Spleen (tissue), 11 donors: ENCODE results near the gene HSFX3. TPM values are rescaled to one million over a fixed set of nuclear protein-coding genes. Genes with fewer than 3 reads are reported as not detected.
"Not testable (repeated sequence)": the region's sequence is repeated elsewhere in the genome, so short reads cannot be mapped to it uniquely, and the experiment has no call there.

Source experiments
- DNase-seq: peaks from one replicate; pipeline ENCODE4 v3.0.0-alpha.2; 2020
- H3K27ac ChIP-seq, 8 donors: fragments of 200-600 bp; sonication (generic) in 7 of 8; 1 replicate in 4 of 8; 2 replicates in 4 of 8; pipeline versions ENCODE4 v1.5.0 to v1.8.0; 2016 to 2021; ENCODE audit warnings: inconsistent platforms in 4 of 8, mild to moderate bottlenecking in 4 of 8, moderate library complexity in 1 of 8
- H3K27me3 ChIP-seq, 7 donors: fragments of 200-600 bp; sonication (generic) in 6 of 7; replicated peaks in 1 of 7; 1 replicate in 4 of 7; 2 replicates in 3 of 7; pipeline versions ENCODE4 v1.5.0 to v1.8.0; 2016 to 2021; ENCODE audit warnings: inconsistent platforms in 3 of 7, mild to moderate bottlenecking in 1 of 7
- H3K36me3 ChIP-seq, 6 donors: fragments of 200-600 bp; sonication (generic) in 5 of 6; 1 replicate in 4 of 6; 2 replicates in 2 of 6; pipeline versions ENCODE4 v1.5.0 to v1.8.0; 2016 to 2021; ENCODE audit warnings: inconsistent platforms in 2 of 6
- H3K4me1 ChIP-seq, 6 donors: fragments of 200-600 bp; sonication (generic) in 5 of 6; 1 replicate in 3 of 6; 2 replicates in 3 of 6; pipeline versions ENCODE4 v1.5.0 to v1.8.0; 2016 to 2021; ENCODE audit warnings: inconsistent platforms in 3 of 6
- H3K4me3 ChIP-seq, 8 donors: fragments of 200-600 bp; sonication (generic) in 7 of 8; 1 replicate in 4 of 8; 2 replicates in 4 of 8; pipeline versions ENCODE4 v1.5.0 to v1.8.0; 2016 to 2021; ENCODE audit warnings: inconsistent platforms in 4 of 8, mild to moderate bottlenecking in 4 of 8, moderate library complexity in 2 of 8
- H3K9me3 ChIP-seq, 8 donors: fragments of 200-600 bp; sonication (generic) in 7 of 8; 1 replicate in 4 of 8; 2 replicates in 4 of 8; pipeline versions ENCODE4 v1.5.0 to v1.8.0; 2016 to 2021; ENCODE audit warnings: inconsistent platforms in 4 of 8
- POLR2A ChIP-seq, 3 donors: fragments of 450-650 bp; IDR thresholded peaks; one replicate each; pipeline ENCODE4 v1.5.1; 2017; ENCODE audit warnings: antibody characterized with exemption in 3 of 3, mild to moderate bottlenecking in 1 of 3
- POLR2AphosphoS5 ChIP-seq, 3 donors: sonication (generic); formaldehyde crosslinking; IDR thresholded peaks; one replicate each; pipeline ENCODE4 v1.5.1; 2017; ENCODE audit warnings: antibody characterized with exemption in 3 of 3
- WGBS, 5 donors: extraction: QIAGEN DNeasy Blood & Tissue Kit in 3 of 5; methylation state at CpG; one replicate each; pipeline versions ENCODE4 v1.1.5 to v1.1.7; 2013 to 2018; 5-methylcytosine and 5-hydroxymethylcytosine counted together
- intact Hi-C: fragments of 100-400 bp; cut with DNase I; formaldehyde crosslinking; loops from one replicate; pipeline ENCODE4 v1.15.0; 2023; ENCODE audit warnings: low total_unique reads
- polyA plus RNA-seq, 3 donors: library from polyadenylated mRNA; stranded (reverse); fragments of 200-250 nt; gene quantifications; one replicate each; pipeline ENCODE4 v1.2.1, GENCODE V29; 2013
- total RNA-seq, 7 donors: library from RNA; depleted of rRNA in 3 of 7; stranded (reverse); fragments of >200 nt in 3 of 7; fragmentation: NEBNext Ultra II Directional in 4 of 7; extraction: Animal tissue kit (Norgen Biotek cat#: 25700) in 4 of 7; gene quantifications; one replicate each; pipeline versions ENCODE4 v1.1.0 to v1.2.1, GENCODE V29; 2016 to 2021
- TF ChIP-seq, protein P1 (sequence below), 11 experiments: fragments of 200-600 bp in 7 of 11; fragments of 450-650 bp in 4 of 11; sonication (generic) in 4 of 11; IDR thresholded peaks in 8 of 11; conservative IDR thresholded peaks in 3 of 11; 1 replicate in 7 of 11; 2 replicates in 4 of 11; pipeline versions ENCODE4 v1.4.0 to v1.8.0; 2016 to 2021; ENCODE audit warnings: antibody characterized with exemption in 11 of 11, inconsistent platforms in 4 of 11, mild to moderate bottlenecking in 1 of 11
- donor health status: healthy with polysubstance abuse.
- donor health status: DM: no; HTN: no; CAD: no; lungs with moderate emphysema.
- donor health status: DM: no; HTN: no; CAD: no.
- donor health status: Bipolar disorder and iron deficiency.
- donor health status: healthy.
- donor health status: DM: no; HTN: no; CAD: no.
- donor health status: DM: yes; HTN: yes; CAD: no.

Gene HSFX3
- total and polyA plus RNA-seq, 10 donors = 0.11 TPM; not detected in 9

GRCh38 chrX:149531599-149531998 is 18.1 kb downstream of the HSFX3 start:
- no peak for TF ChIP-seq POLR2A (IDR thresholded peaks at IDR 0.05)
- TF ChIP-seq, protein P1, sequence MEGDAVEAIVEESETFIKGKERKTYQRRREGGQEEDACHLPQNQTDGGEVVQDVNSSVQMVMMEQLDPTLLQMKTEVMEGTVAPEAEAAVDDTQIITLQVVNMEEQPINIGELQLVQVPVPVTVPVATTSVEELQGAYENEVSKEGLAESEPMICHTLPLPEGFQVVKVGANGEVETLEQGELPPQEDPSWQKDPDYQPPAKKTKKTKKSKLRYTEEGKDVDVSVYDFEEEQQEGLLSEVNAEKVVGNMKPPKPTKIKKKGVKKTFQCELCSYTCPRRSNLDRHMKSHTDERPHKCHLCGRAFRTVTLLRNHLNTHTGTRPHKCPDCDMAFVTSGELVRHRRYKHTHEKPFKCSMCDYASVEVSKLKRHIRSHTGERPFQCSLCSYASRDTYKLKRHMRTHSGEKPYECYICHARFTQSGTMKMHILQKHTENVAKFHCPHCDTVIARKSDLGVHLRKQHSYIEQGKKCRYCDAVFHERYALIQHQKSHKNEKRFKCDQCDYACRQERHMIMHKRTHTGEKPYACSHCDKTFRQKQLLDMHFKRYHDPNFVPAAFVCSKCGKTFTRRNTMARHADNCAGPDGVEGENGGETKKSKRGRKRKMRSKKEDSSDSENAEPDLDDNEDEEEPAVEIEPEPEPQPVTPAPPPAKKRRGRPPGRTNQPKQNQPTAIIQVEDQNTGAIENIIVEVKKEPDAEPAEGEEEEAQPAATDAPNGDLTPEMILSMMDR (IDR thresholded peaks at IDR 0.05 in 8 of 11, conservative IDR thresholded peaks at IDR 0.05 in 3 of 11) = no peak
- no peak for TF ChIP-seq POLR2AphosphoS5 (IDR thresholded peaks at IDR 0.05)
- intact Hi-C loops = no loop called here

DNA sequence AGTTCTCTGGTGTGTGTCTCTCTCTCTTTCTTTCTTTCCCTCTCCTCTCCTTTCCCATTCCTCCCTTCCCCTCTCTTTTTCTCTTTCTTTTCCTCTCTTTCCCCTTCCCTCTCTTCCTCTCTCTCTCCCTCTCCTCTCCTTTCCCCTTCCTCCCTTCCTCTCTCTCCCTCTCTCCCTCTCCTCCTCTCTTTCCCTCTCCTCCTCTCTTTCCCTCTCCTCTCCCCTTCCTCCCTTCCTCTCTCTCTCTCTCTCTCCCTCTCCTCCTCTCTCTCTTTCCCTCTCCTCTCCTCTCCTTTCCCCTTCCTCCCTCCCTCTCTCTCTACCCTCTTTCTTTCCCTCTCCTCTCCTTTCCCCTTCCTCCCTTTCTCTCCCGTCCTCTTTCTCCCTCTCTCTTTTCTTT is 21.3 kb downstream of the HSFX3 start:
- no peak overlapping the region for H3K4me3 ChIP-seq
- WGBS, 5 donors = 51 to 94% (median 86%) methylated on average over 1 of the region's 1 CpG
- peaks cover 0 to 5% (median 0%) of the 10 kb centered on the region in 6 donors for H3K36me3 ChIP-seq
- peaks cover 0 to 18% (median 3%) of the 10 kb centered on the region in 6 donors for H3K4me1 ChIP-seq
- H3K27ac ChIP-seq = peak overlapping the region in 1 of 8 donors; percentile 26
- intact Hi-C loops = no loop called here
- H3K27me3 ChIP-seq = no peaks in the 10 kb centered on the region
- H3K9me3 ChIP-seq = no peaks in the 10 kb centered on the region
- TF ChIP-seq, protein P1 (IDR thresholded peaks at IDR 0.05 in 8 of 11, conservative IDR thresholded peaks at IDR 0.05 in 3 of 11) = no peak
- no peak for TF ChIP-seq POLR2A (IDR thresholded peaks at IDR 0.05)
- no peak for TF ChIP-seq POLR2AphosphoS5 (IDR thresholded peaks at IDR 0.05)
- no peak for DNase-seq

More at GRCh38 chrX:149531599-149531998, 18.1 kb downstream of the HSFX3 start:
- Histone ChIP-seq H3K9me3 (no peaks in the 10 kb centered on the region), H3K4me1 (peaks cover 0 to 7% (median 0%) of the 10 kb centered on the region in 6 donors), H3K27me3 (no peaks in the 10 kb centered on the region), H3K27ac (peak overlapping the region in 1 of 8 donors; percentile 9), H3K4me3 (no peak overlapping the region), H3K36me3 (peaks cover 0 to 12% (median 0%) of the 10 kb centered on the region in 6 donors)
- no peak for DNase-seq
- WGBS, 5 donors = 54 to 78% (median 69%) methylated on average over 2 of the region's 2 CpGs

GRCh38 chrX:149527705-149528104 is 22.0 kb downstream of the HSFX3 start:
- Histone ChIP-seq H3K27me3 (no peaks in the 10 kb centered on the region), H3K4me1 (peaks cover 0 to 18% (median 3%) of the 10 kb centered on the region in 6 donors), H3K9me3 (no peaks in the 10 kb centered on the region), H3K36me3 (peaks cover 0 to 5% (median 0%) of the 10 kb centered on the region in 6 donors), H3K27ac (peak overlapping the region in 1 of 8 donors; percentile 26), H3K4me3 (no peak overlapping the region)
- TF ChIP-seq, protein P1 (IDR thresholded peaks at IDR 0.05 in 8 of 11, conservative IDR thresholded peaks at IDR 0.05 in 3 of 11) = peak; percentile 25 to 65 (median 54)
- no peak for TF ChIP-seq POLR2A (IDR thresholded peaks at IDR 0.05)
- TF ChIP-seq POLR2AphosphoS5 (IDR thresholded peaks at IDR 0.05) = no peak
- intact Hi-C loops = no loop called here
- 44 to 63% (median 48%) methylated on average over 1 of the region's 1 CpG for whole genome bisulfite sequencing, 5 donors
- no peak for DNase-seq

GRCh38 chrX:149526318-149527033 is 23.2 kb downstream of the HSFX3 start:
- Histone ChIP-seq H3K4me3 (peak overlapping the region in 1 of 8 donors; percentile 45), H3K4me1 (peaks cover 0 to 18% (median 3%) of the 10 kb centered on the region in 6 donors), H3K27ac (peak overlapping the region in 5 of 8 donors; percentile 20 to 82 (median 59))
- DNase-seq, intact Hi-C loops, H3K27me3 ChIP-seq, H3K36me3 ChIP-seq, H3K9me3 ChIP-seq: not testable (repeated sequence)
- 66 to 100% (median 86%) methylated on average over 1 to 10 of the region's 13 CpGs for WGBS, 5 donors

- H3K36me3 ChIP-seq, DNase-seq, H3K27me3 ChIP-seq, H3K9me3 ChIP-seq, intact Hi-C loops: not testable (repeated sequence)
- Histone ChIP-seq H3K4me1 (peaks cover 0 to 18% (median 3%) of the 10 kb centered on the region in 6 donors), H3K27ac (peak overlapping the region in 5 of 8 donors; percentile 20 to 82 (median 59)), H3K4me3 (peak overlapping the region in 1 of 8 donors; percentile 45)
- WGBS, 5 donors = 11 to 45% (median 33%) methylated on average over 3 to 5 of the region's 5 CpGs
Measured at GRCh38 chrX:149525903-149526302, 23.8 kb downstream of the HSFX3 start.
